ENCODE measurements around the gene GOT1. TPM values are rescaled to one million over a fixed set of nuclear protein-coding genes. Genes with fewer than 3 reads are reported as not detected.

GOT1 gene
- total RNA-seq, 2 experiments from 2014 or later = 62.6 to 67.3 TPM

DNA sequence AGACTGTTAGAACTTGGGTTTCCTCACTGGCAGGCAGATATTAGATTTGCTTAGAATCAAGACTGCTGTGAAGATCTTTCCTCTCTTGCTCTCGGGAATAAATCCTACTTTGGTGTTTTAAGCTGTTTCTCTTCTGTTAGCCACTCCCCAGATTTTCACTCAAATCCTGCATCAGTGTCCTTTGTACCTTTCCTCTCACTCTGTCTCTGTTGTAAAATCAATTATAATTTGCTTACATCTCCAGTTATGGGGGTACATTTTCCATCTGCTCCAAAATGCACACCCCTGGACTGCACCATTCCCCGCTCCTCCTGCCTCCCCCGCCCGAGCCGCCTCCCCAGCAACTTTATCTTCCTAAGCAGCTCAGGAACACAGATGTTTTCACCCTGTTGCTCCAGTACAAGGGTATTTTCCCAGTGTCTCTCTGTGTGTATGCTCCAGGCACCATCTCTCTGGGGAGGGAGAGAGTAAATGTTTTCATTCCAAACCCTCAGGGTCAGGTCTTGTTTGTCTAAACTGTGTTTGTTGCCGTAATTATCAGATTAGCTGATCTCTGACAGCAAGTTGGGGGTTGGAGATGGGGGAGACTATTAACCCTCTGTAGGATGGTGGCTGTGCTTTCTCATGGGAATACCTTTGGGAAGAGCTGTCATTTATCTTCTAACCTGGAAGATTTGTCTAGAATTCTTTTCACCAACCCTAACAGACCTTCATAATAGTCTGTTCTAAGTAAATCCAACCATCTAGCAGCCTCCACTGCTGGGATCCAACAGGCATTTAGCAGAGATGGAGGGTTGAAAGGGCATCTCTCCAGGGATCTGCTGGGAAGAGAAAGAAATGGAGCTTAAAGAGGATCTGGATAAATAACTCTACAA is 20.4 kb upstream of the GOT1 start:
- Mint-ChIP-seq H3K4me3 (no peak overlapping the region), H3K36me3 (ENCODE audit: low read depth) (no peaks in the 10 kb centered on the region), H3K27me3 (ENCODE audit: low read depth) (peaks cover 22% of the 10 kb centered on the region), H3K9me3 (no peaks in the 10 kb centered on the region), H3K27ac (no peak overlapping the region), H3K4me1 (ENCODE audit: low read depth) (no peaks in the 10 kb centered on the region)
- CTCF ChIA-PET = interaction anchor here (0.6 to 1.9 kb wide), 4 partner anchors 14 to 235 kb away, joined by 3 to 8 read pairs (median 4); no protein-coding TSS in a partner anchor
- DNase-seq = no peak
- intact Hi-C loops (cut with micrococcal nuclease) = no loop called here

DNA sequence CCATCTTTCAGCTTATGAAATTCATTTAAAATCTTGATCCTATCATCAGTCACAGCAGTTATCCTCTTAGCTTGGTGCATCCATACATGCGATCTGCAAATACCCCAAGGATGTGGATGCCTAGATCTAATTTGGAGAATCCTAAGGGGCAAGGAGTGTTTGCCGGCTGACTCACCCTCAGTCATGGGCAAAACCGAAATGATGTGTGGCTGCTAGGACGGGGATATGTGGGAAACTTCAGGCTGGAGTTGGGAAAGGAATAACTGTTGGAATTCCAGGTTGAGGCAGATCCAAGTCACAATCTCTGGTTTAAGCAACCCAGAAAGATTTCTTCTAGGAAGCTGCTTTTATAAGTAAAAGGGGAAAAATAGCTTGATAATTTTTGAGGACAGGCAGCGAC is 19.7 kb upstream of the GOT1 start:
- Mint-ChIP-seq H3K27me3 (ENCODE audit: low read depth) (peaks cover 22% of the 10 kb centered on the region), H3K27ac (no peak overlapping the region), H3K4me1 (ENCODE audit: low read depth) (no peaks in the 10 kb centered on the region), H3K36me3 (ENCODE audit: low read depth) (no peaks in the 10 kb centered on the region), H3K4me3 (no peak overlapping the region), H3K9me3 (no peaks in the 10 kb centered on the region)
- CTCF ChIA-PET = interaction anchor here (1.1 to 1.9 kb wide), 3 partner anchors 10 to 163 kb away, joined by 3 to 8 read pairs (median 3); no protein-coding TSS in a partner anchor
- DNase-seq = no peak
- intact Hi-C loops (cut with micrococcal nuclease) = no loop called here

DNA sequence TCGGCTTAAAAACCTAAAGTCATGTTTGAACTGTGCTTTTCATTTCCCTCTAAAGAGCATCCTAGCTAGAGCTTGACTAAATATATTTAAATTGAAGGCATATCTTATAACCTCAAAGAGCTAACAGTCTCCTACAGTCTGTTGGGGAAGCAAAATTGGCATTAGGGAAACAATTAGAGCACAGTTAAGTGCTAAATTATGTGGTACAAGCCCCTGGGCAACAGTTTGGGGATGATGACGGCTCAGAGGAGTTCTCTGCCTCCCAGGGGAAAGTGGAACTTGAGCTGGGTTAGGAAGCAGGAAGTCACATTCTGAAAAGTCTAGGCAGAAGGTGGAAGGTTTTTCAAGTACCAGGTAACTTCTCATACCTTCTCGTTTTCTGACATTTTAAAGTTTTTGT is 18.6 kb upstream of the GOT1 start:
- peaks cover 22% of the 10 kb centered on the region for H3K27me3 Mint-ChIP-seq (ENCODE audit: low read depth)
- CTCF ChIA-PET = interaction anchor here (1.1 to 1.6 kb wide), 4 partner anchors 8 to 597 kb away, joined by 3 to 4 read pairs (median 3); no protein-coding TSS in a partner anchor
- DNase-seq = no peak
- H3K27ac Mint-ChIP-seq = no peak overlapping the region
- H3K4me3 Mint-ChIP-seq = no peak overlapping the region
- no peaks in the 10 kb centered on the region for H3K9me3 Mint-ChIP-seq
- intact Hi-C loops (cut with micrococcal nuclease) = no loop called here
- no peaks in the 10 kb centered on the region for H3K4me1 Mint-ChIP-seq (ENCODE audit: low read depth)
- no peaks in the 10 kb centered on the region for H3K36me3 Mint-ChIP-seq (ENCODE audit: low read depth)

DNA sequence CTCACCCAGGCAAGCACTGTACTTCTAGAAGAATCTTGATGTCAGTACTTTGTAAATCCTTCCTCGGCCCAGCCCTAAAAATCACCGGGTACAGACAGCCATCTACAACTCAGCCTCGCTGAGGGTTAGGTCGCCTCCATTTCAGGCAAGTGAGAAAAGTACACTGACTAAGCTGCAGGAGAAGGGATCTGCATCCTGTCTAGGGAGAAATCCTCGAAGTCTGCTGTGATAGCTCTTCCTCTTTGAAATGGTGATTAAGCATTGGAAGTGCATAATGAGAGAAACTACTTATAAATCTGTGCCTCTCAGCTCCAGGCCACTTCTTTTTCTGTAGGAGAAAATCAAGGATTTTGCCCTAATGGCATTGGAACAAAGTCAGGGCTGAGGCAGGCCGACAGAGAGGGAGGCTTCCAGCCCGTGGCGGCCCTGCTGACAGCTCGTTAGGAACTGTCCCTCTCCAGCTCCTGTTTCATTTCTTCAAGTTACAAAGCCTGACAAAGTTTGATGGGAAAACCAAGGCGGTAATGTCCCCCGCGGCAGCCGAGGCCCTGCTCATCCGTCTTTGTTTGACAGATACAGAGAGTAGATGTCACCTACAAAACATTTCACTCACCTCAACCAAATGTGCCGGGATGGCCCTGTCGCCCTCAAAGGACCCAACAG is 14.1 kb upstream of the GOT1 start:
- Mint-ChIP-seq H3K27ac (no peak overlapping the region), H3K4me3 (no peak overlapping the region), H3K27me3 (ENCODE audit: low read depth) (peaks cover 3% of the 10 kb centered on the region), H3K36me3 (ENCODE audit: low read depth) (no peaks in the 10 kb centered on the region), H3K4me1 (ENCODE audit: low read depth) (no peaks in the 10 kb centered on the region), H3K9me3 (no peaks in the 10 kb centered on the region)
- intact Hi-C loops (cut with micrococcal nuclease) = no loop called here
- CTCF ChIA-PET = interaction anchor here (0.5 to 2.1 kb wide), 2 partner anchors 9 to 98 kb away, joined by 3 to 9 read pairs; no protein-coding TSS in a partner anchor
- DNase-seq = no peak

DNA sequence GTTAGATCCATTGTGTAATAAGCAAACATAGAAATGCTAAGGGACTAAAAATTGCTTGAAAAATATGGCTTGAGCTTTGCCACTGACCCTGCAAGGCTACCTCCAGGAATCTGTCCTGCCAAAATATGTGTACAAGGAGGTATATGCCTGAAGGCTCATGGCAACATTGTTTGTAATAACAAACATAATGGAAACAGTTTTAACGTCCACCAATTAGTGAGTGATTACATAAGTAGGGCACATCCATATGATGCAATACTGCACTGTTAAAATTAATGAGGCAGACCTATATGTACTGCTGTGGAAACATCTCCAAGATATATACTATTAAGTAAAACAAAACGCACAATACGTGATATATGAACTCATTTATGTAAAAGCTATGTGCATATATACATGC is 13.1 kb upstream of the GOT1 start:
- no peak overlapping the region for H3K27ac Mint-ChIP-seq
- DNase-seq = no peak
- no peaks in the 10 kb centered on the region for H3K27me3 Mint-ChIP-seq (ENCODE audit: low read depth)
- CTCF ChIA-PET = interaction anchor here (0.6 to 2.1 kb wide), 3 partner anchors 8 to 105 kb away, joined by 3 to 9 read pairs (median 3); no protein-coding TSS in a partner anchor
- H3K4me1 Mint-ChIP-seq (ENCODE audit: low read depth) = no peaks in the 10 kb centered on the region
- H3K36me3 Mint-ChIP-seq (ENCODE audit: low read depth) = no peaks in the 10 kb centered on the region
- H3K4me3 Mint-ChIP-seq = no peak overlapping the region
- intact Hi-C loops (cut with micrococcal nuclease) = no loop called here
- no peaks in the 10 kb centered on the region for H3K9me3 Mint-ChIP-seq

DNA sequence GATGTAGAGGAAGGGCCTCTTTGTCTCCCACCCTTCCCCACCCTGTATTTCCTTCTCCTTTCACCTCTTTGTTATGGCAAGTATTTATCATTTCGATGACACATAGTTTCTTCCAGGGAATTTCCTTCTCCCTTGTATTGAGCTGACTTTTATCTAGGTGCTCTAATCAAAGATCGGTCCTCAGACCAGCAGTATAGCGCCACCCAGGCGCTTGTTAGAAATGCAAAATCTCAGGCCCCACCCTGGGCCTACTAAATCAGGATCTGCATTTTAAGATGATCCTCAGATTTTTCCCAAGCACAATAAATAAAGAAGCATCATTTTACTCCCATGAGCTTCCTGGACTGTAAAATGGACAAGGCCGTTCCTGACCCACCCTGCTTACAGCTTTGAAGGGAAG is 12.0 kb upstream of the GOT1 start:
- intact Hi-C loops (cut with micrococcal nuclease) = no loop called here
- Mint-ChIP-seq H3K36me3 (ENCODE audit: low read depth) (peaks cover 2% of the 10 kb centered on the region), H3K27ac (no peak overlapping the region), H3K27me3 (ENCODE audit: low read depth) (no peaks in the 10 kb centered on the region), H3K4me3 (no peak overlapping the region), H3K4me1 (ENCODE audit: low read depth) (no peaks in the 10 kb centered on the region), H3K9me3 (no peaks in the 10 kb centered on the region)
- no peak for DNase-seq
- CTCF ChIA-PET = no interaction called here

DNA sequence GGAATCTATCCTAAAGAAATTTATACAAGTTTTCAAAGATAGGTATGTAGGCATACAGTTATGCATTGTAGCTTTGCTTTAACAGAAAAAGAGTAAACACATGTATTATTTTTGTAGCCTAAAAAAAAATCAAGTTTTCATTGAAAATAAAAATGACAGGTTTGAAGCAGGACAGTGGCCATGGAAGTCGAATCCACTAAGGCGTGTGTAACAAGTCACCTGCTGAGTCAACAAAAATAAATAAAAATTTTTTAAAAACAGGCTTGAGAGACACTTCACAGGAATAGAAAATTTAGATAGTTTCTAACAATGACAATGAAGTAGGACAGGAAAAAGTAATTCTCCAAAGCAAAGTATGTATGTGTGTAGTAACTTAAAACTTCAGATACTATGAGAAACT is 8.5 kb upstream of the GOT1 start:
- H3K27me3 Mint-ChIP-seq (ENCODE audit: low read depth) = no peaks in the 10 kb centered on the region

DNA sequence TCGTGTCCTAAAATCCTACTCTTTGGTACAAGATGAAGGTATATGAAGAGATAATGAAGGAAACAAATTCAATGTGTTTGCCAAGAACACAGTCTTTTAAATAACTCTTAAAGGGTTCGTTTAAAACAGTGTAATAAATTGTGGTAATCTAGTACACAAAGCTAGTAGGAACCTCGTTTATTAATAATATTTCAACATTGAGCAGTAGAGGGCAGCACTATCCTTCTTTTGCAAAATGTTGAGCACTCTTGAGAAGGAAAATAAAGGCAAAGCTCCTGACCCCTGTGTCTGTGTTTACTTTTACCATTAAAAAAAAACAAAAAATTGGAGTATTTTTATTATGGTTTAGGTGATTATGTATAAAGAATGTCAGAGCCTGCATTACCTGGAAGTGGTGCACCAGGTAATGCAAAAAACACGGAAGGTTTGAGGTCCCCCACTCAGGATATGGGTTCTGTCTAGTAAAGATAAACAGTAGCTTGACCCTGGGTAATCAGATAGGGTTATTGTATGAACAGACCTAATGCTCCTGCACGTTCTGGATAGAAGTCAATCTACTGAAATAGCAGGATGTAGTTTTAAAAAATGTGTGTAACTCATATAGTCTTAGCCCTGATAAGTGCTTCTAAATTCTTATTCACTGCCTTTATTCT is 5.7 kb upstream of the GOT1 start:
- Mint-ChIP-seq H3K27me3 (ENCODE audit: low read depth) (no peaks in the 10 kb centered on the region), H3K4me3 (no peak overlapping the region), H3K27ac (no peak overlapping the region), H3K36me3 (ENCODE audit: low read depth) (peaks cover 5% of the 10 kb centered on the region), H3K4me1 (ENCODE audit: low read depth) (peaks cover 21% of the 10 kb centered on the region), H3K9me3 (no peaks in the 10 kb centered on the region)
- DNase-seq = no peak
- CTCF ChIA-PET = interaction anchor here (0.6 to 4.5 kb wide), 31 partner anchors 8 to 1608 kb away, joined by 3 to 57 read pairs (median 4); no protein-coding TSS in a partner anchor
- intact Hi-C loops (cut with micrococcal nuclease) = loop anchor here (1.0 to 10.0 kb wide), 4 partner anchors 113 to 1301 kb away; partner anchors contain the start of gene R3HCC1L

More for the DNA sequence above, 8.5 kb upstream of the GOT1 start:
- Mint-ChIP-seq H3K4me3 (no peak overlapping the region), H3K27ac (no peak overlapping the region), H3K9me3 (no peaks in the 10 kb centered on the region), H3K4me1 (ENCODE audit: low read depth) (peaks cover 6% of the 10 kb centered on the region), H3K36me3 (ENCODE audit: low read depth) (peaks cover 2% of the 10 kb centered on the region)
- DNase-seq = no peak
- CTCF ChIA-PET = no interaction called here
- intact Hi-C loops (cut with micrococcal nuclease) = loop anchor here (10.0 kb wide), 1 partner anchor 1304 kb away; the partner anchor contains the start of gene R3HCC1L

DNA sequence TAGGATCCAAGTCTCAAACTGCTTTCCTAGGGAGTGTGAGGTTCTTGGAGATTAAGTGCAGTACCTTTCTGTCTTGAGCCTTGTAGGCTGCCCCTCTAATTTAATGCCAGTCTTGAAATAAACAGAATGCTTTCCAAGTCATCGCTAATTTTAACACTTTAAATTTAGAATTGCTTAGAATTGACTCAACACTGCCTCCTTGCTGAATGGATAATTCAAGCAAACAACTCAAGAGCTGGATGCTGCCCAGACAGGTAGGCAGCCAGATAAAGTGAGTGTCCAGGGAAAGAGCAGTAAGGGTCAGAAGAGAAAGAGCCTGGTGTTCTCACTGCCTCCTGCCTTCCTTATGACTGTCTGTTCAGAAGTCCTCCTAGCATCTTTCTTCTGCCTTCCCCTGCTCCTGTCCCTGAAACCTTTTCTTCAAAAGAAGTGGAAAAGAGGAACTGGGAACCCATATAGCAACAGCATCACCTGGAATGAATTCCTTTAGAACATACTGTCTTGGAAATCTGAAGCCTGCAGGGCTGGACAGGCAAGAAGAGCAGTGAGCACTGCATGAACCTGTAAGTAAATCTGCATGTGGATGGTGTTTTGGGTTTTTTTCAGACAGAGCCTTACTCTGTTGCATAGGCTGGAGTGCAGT is 3.1 kb upstream of the GOT1 start:
- DNase-seq = no peak
- Mint-ChIP-seq H3K4me3 (no peak overlapping the region), H3K27me3 (ENCODE audit: low read depth) (no peaks in the 10 kb centered on the region), H3K4me1 (ENCODE audit: low read depth) (peaks cover 35% of the 10 kb centered on the region), H3K27ac (no peak overlapping the region), H3K36me3 (ENCODE audit: low read depth) (peaks cover 6% of the 10 kb centered on the region), H3K9me3 (no peaks in the 10 kb centered on the region)
- intact Hi-C loops (cut with micrococcal nuclease) = loop anchor here (5.0 to 10.0 kb wide), 3 partner anchors 574 to 1299 kb away; partner anchors contain the start of genes DNMBP and R3HCC1L
- CTCF ChIA-PET = interaction anchor here (1.0 to 4.5 kb wide), 2 partner anchors 115 to 180 kb away, joined by 3 to 57 read pairs; no protein-coding TSS in a partner anchor

DNA sequence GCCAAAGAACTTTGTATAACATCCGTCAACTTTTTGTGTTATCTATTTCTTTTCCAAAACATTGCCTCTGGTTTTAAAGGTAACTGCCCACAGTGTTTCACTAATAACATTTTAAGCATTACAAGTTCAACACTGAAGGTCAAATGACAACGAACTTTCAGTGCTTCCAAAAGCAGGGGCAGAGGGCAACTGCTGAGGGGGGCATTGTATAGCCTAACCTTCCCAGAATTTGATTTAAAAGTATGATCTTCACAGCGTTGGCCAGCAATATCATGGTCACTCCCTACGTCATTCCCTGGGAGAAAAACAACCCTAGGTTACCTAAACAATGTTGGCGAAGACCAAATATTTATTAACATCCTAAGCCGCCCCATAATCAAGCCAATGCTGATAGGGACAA is 2.5 kb upstream of the GOT1 start:
- CTCF ChIA-PET = interaction anchor here (4.5 kb wide), 1 partner anchor 180 kb away, joined by 57 read pairs; no protein-coding TSS in a partner anchor
- H3K27ac Mint-ChIP-seq = no peak overlapping the region
- H3K4me1 Mint-ChIP-seq (ENCODE audit: low read depth) = peaks cover 35% of the 10 kb centered on the region
- H3K4me3 Mint-ChIP-seq = no peak overlapping the region
- peaks cover 6% of the 10 kb centered on the region for H3K36me3 Mint-ChIP-seq (ENCODE audit: low read depth)
- no peak for DNase-seq
- intact Hi-C loops (cut with micrococcal nuclease) = loop anchor here (5.0 to 10.0 kb wide), 3 partner anchors 574 to 1298 kb away; partner anchors contain the start of genes DNMBP and R3HCC1L
- H3K9me3 Mint-ChIP-seq = no peaks in the 10 kb centered on the region
- no peaks in the 10 kb centered on the region for H3K27me3 Mint-ChIP-seq (ENCODE audit: low read depth)

DNA sequence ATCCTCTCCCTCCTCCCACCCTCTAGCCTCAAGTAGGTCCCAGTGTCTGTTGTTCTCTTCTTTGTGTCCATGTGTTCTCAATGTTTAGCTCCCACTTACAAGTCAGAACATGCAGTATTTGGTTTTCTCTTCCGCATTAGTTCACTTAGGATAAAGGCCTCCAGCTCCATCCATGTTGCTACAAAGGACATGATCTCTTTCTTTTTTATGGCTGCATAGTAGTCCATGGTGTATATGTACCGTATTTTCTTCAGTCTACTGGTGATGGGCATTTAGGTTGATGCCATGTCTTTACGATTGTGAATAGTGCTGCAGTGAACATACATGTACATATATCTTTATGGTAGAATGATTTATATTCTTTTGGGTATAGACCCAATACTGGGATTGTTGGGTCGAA is 1.6 kb upstream of the GOT1 start:
- no peak for DNase-seq
- intact Hi-C loops (cut with micrococcal nuclease) = loop anchor here (5.0 to 10.0 kb wide), 3 partner anchors 575 to 1297 kb away; partner anchors contain the start of genes DNMBP and R3HCC1L
- H3K27ac Mint-ChIP-seq = no peak overlapping the region

More for the DNA sequence above, 1.6 kb upstream of the GOT1 start:
- CTCF ChIA-PET = interaction anchor here (1.1 to 1.3 kb wide), 2 partner anchors 14 to 45 kb away, joined by 3 read pairs; no protein-coding TSS in a partner anchor
- H3K4me3 Mint-ChIP-seq = peak overlapping the region; percentile 95
- H3K9me3 Mint-ChIP-seq = no peaks in the 10 kb centered on the region
- H3K27me3 Mint-ChIP-seq (ENCODE audit: low read depth) = no peaks in the 10 kb centered on the region
- peaks cover 38% of the 10 kb centered on the region for H3K4me1 Mint-ChIP-seq (ENCODE audit: low read depth)
- H3K36me3 Mint-ChIP-seq (ENCODE audit: low read depth) = peaks cover 4% of the 10 kb centered on the region
